SK-MEL-5 (cell line): ENCODE results near the gene ACTR3. TPM values are rescaled to one million over a fixed set of nuclear protein-coding genes. Genes with fewer than 3 reads are reported as not detected.

Experiments
- DNase-seq: peaks from one replicate; pipeline ENCODE4 v3.0.0-alpha.2; 2016; ENCODE audit warnings: low read depth, low spot score
- in situ Hi-C: cut with HindIII; loops from 2 replicates; pipeline ENCODE4 v1.10.0; 2016; ENCODE audit warnings: low sequenced_read_pairs, high pct_unique_total_duplicates, low pct_unique_long_range_greater_than_20kb
- small RNA-seq, 2 experiments: library from RNA; depleted of rRNA; stranded (forward); fragments of <200 nt; gene quantifications; one replicate each; pipeline ENCODE3, GENCODE V24; 2014
- total RNA-seq: library from RNA; depleted of rRNA; stranded (reverse); fragments of >200 nt; shearing (Covaris generic); gene quantifications from 2 replicates; pipeline ENCODE4 v1.2.3, GENCODE V29; 2014; rRNA removed

The ACTR3 gene
- total RNA-seq, 1 experiment from 2014 or later = 218 TPM

- DNase-seq = no peak
- in situ Hi-C loops = no loop called here
These were observed 116.6 kb downstream of the ACTR3 start for GRCh38 chr2:114006460-114006859.

GRCh38 chr2:114007436-114007835 is 117.5 kb downstream of the ACTR3 start:
- no peak for DNase-seq
- in situ Hi-C loops = no loop called here

- in situ Hi-C loops = no loop called here
- DNase-seq = no peak
These were observed 118.8 kb downstream of the ACTR3 start for GRCh38 chr2:114008720-114009119.

GRCh38 chr2:114009205-114009944 is 119.5 kb downstream of the ACTR3 start:
- DNase-seq = no peak
- in situ Hi-C loops = no loop called here

GRCh38 chr2:114010001-114010400 is 120.1 kb downstream of the ACTR3 start:
- no peak for DNase-seq
- in situ Hi-C loops = no loop called here

- no peak for DNase-seq
- in situ Hi-C loops = no loop called here
These were observed 121.8 kb downstream of the ACTR3 start for GRCh38 chr2:114011713-114012112.

Small RNA genes lying within 50 kb of the gene (small RNA-seq; reads per million reads assigned to genes)
- 0 to 0.12 reads per million in 2 experiments for gene RF00012

Other genes with a start within 250 kb of the ACTR3 start
- gene SLC35F5, start 133.4 kb upstream of the ACTR3 start, total RNA-seq = 117 and 133 TPM in 2 replicates